Measurements from ENCODE around the gene PALD1.
"Not testable (repeated sequence)": the region's sequence is repeated elsewhere in the genome, so short reads cannot be mapped to it uniquely, and the experiment has no call there.

The PALD1 gene

GRCh38 chr10:70592746-70593512, 114.4 kb downstream of the PALD1 start:
- DNase-seq, result no peak

- DNase-seq, result no peak
Observed at GRCh38 chr10:70593513-70593890, 114.9 kb downstream of the PALD1 start.

GRCh38 chr10:70594161-70594560, 115.6 kb downstream of the PALD1 start:
- DNase-seq, result no peak

- DNase-seq, result no peak
Observed at GRCh38 chr10:70595566-70596016, 117.0 kb downstream of the PALD1 start.

GRCh38 chr10:70596110-70596798, 117.7 kb downstream of the PALD1 start:
- no peak for DNase-seq

GRCh38 chr10:70596860-70597809, 118.6 kb downstream of the PALD1 start:
- DNase-seq, result no peak

GRCh38 chr10:70597856-70598815, 119.6 kb downstream of the PALD1 start:
- no peak for DNase-seq

- DNase-seq, result no peak
Observed at GRCh38 chr10:70598857-70599295, 120.3 kb downstream of the PALD1 start.

- DNase-seq, result no peak
Observed at GRCh38 chr10:70599319-70599718, 120.8 kb downstream of the PALD1 start.

- DNase-seq, result no peak
Observed at GRCh38 chr10:70599791-70600190, 121.2 kb downstream of the PALD1 start.

- no peak for DNase-seq
Observed at GRCh38 chr10:70600512-70601395, 122.2 kb downstream of the PALD1 start.

GRCh38 chr10:70601746-70602145, 123.2 kb downstream of the PALD1 start:
- DNase-seq, result no peak

- DNase-seq, result no peak
Observed at GRCh38 chr10:70602665-70603448, 124.3 kb downstream of the PALD1 start, which contains the start of gene PRF1. Gene PRF1 (minus strand): TSS chr10:70602741. CDS start chr10:70600902, 1,839 bp downstream.

- no peak for DNase-seq
Observed at GRCh38 chr10:70603449-70603801, 124.9 kb downstream of the PALD1 start.

GRCh38 chr10:70604106-70604505, 125.5 kb downstream of the PALD1 start:
- DNase-seq, result no peak

- DNase-seq, result no peak
Observed at GRCh38 chr10:70605161-70605560, 126.6 kb downstream of the PALD1 start.

- DNase-seq, result no peak
Observed at GRCh38 chr10:70607936-70608335, 129.4 kb downstream of the PALD1 start.

- no peak for DNase-seq
Observed at GRCh38 chr10:70613941-70614340, 135.4 kb downstream of the PALD1 start.

GRCh38 chr10:70614364-70614763, 135.8 kb downstream of the PALD1 start:
- not testable (repeated sequence) for DNase-seq

GRCh38 chr10:70615211-70615610, 136.6 kb downstream of the PALD1 start:
- no peak for DNase-seq

Measured in DMS153 (cell line).